SK-N-SH (cell line): Measurements from ENCODE around the gene HDGFL1. TPM values are rescaled to one million over a fixed set of nuclear protein-coding genes. Genes with fewer than 3 reads are reported as not detected.

ENCODE experiments used
- CTCF ChIA-PET: fragments of 300-600, 350-600 bp; formaldehyde crosslinking; extraction: SDS; loops from one replicate; lab custom pipeline; 2021; lab: Yijun Ruan, JAX
- POLR2A ChIA-PET: fragments of 350-600 bp; sonication (Branson Sonifier 250); formaldehyde crosslinking; extraction: SDS; loops from one replicate; lab custom pipeline; 2020; ENCODE audit warnings: antibody characterized with exemption, inconsistent platforms; lab: Yijun Ruan, JAX
- DNase-seq: peaks from one replicate; pipeline ENCODE4 v3.0.0; 2012
- H2AFZ ChIP-seq: fragments of 200-600 bp; sonication (generic); 2 replicates; pipeline ENCODE4 v1.8.1; 2016; ENCODE audit warnings: antibody characterized with exemption, mild to moderate bottlenecking, low read depth
- H3F3A ChIP-seq: fragments of 200-600 bp; sonication (generic); replicated peaks from 2 replicates; pipeline ENCODE3; 2016; ENCODE audit warnings: antibody characterized with exemption, mild to moderate bottlenecking; ENCODE audit not compliant: insufficient read depth
- H3K27ac ChIP-seq, 2 experiments: fragments of 200-500 bp in 1 of 2; fragments of 200-600 bp in 1 of 2; sonication (Bioruptor generic) in 1 of 2; sonication (generic), shearing (Covaris generic) in 1 of 2; 2 replicates each; pipeline versions ENCODE4 v1.5.1 to v1.6.1; 2014 to 2016; ENCODE audit warnings: low read depth in 2 of 2, inconsistent platforms in 1 of 2, low read length in 1 of 2, mild to moderate bottlenecking in 1 of 2, mixed read lengths in 1 of 2
- H3K27me3 ChIP-seq: fragments of 200-600 bp; sonication (generic), shearing (Covaris generic); 2 replicates; pipeline ENCODE4 v1.6.1; 2016; ENCODE audit warnings: mixed run types; ENCODE audit not compliant: insufficient read depth
- H3K36me3 ChIP-seq, 2 experiments: fragments of 200-500 bp in 1 of 2; fragments of 200-600 bp in 1 of 2; sonication (Bioruptor generic) in 1 of 2; sonication (generic) in 1 of 2; replicated peaks in 1 of 2; 2 replicates each; pipeline versions ENCODE3 to v1.5.1; 2014 to 2016; ENCODE audit warnings: low read length in 1 of 2, mild to moderate bottlenecking in 1 of 2; ENCODE audit not compliant: insufficient read depth in 2 of 2, control insufficient read depth in 1 of 2
- H3K4me1 ChIP-seq, 2 experiments: fragments of 200-500 bp in 1 of 2; fragments of 200-600 bp in 1 of 2; sonication (Bioruptor generic) in 1 of 2; sonication (generic), shearing (Covaris generic) in 1 of 2; 2 replicates each; pipeline versions ENCODE4 v1.5.1 to v1.6.1; 2014 to 2016; ENCODE audit warnings: low read depth in 1 of 2, low read length in 1 of 2, mixed run types in 1 of 2; ENCODE audit not compliant: insufficient read depth in 2 of 2, control insufficient read depth in 1 of 2
- H3K4me2 ChIP-seq: fragments of 200-600 bp; sonication (generic), shearing (Covaris generic); 2 replicates; pipeline ENCODE4 v1.6.1; 2017; ENCODE audit warnings: mixed run types
- H3K4me3 ChIP-seq, 2 experiments: fragments of 200-500 bp in 1 of 2; fragments of 200-600 bp in 1 of 2; sonication (Bioruptor generic) in 1 of 2; sonication (generic), shearing (Covaris generic) in 1 of 2; 2 replicates each; pipeline versions ENCODE4 v1.5.1 to v1.8.1; 2014 to 2016; ENCODE audit warnings: low read depth in 2 of 2, inconsistent platforms in 1 of 2, low read length in 1 of 2, mild to moderate bottlenecking in 1 of 2, mixed read lengths in 1 of 2, moderate library complexity in 1 of 2
- H3K79me2 ChIP-seq: fragments of 200-600 bp; sonication (generic); 2 replicates; pipeline ENCODE4 v1.8.1; 2017; ENCODE audit warnings: mild to moderate bottlenecking; ENCODE audit not compliant: insufficient read depth
- H3K9ac ChIP-seq: fragments of 200-600 bp; sonication (generic); 2 replicates; pipeline ENCODE4 v1.6.1; 2017; ENCODE audit warnings: mixed run types
- H3K9me2 ChIP-seq: fragments of 200-600 bp; sonication (generic); 2 replicates; pipeline ENCODE4 v1.6.1; 2017; ENCODE audit warnings: mixed run types
- H3K9me3 ChIP-seq: fragments of 200-600 bp; sonication (generic); 2 replicates; pipeline ENCODE4 v1.6.1; 2017; ENCODE audit warnings: mixed run types, mild to moderate bottlenecking, moderate library complexity
- H4K20me1 ChIP-seq: fragments of 200-600 bp; sonication (generic); 2 replicates; pipeline ENCODE4 v1.6.1; 2017; ENCODE audit warnings: mild to moderate bottlenecking, mixed run types; ENCODE audit not compliant: insufficient read depth
- ELF1 ChIP-seq: IDR thresholded peaks from 2 replicates; pipeline ENCODE4 v1.4.0; 2012
- EZH2phosphoT487 ChIP-seq: fragments of 200-600 bp; sonication (generic); IDR thresholded peaks from 2 replicates; pipeline ENCODE4 v1.6.1; 2017; ENCODE audit warnings: low read depth, mixed run types, mild to moderate bottlenecking, antibody characterized with exemption, moderate library complexity, borderline replicate concordance
- FOSL2 ChIP-seq: IDR thresholded peaks from 2 replicates; pipeline ENCODE4 v1.4.0; 2012; ENCODE audit warnings: low read depth, mild to moderate bottlenecking, moderate library complexity, borderline replicate concordance
- GATA2 ChIP-seq: sonication (generic); formaldehyde crosslinking; IDR thresholded peaks from 2 replicates; pipeline ENCODE4 v1.5.0; 2020; ENCODE audit warnings: mild to moderate bottlenecking, missing genetic modification reagents
- JUND ChIP-seq: IDR thresholded peaks from 2 replicates; pipeline ENCODE4 v1.4.0; 2012
- MEF2A ChIP-seq: IDR thresholded peaks from 2 replicates; pipeline ENCODE4 v1.4.0; 2012; ENCODE audit warnings: low read depth, borderline replicate concordance
- NFIC ChIP-seq: IDR thresholded peaks from 2 replicates; pipeline ENCODE4 v1.4.0; 2012; ENCODE audit warnings: borderline replicate concordance
- NRF1 ChIP-seq: IDR thresholded peaks from 2 replicates; pipeline ENCODE4 v1.6.1; 2012; ENCODE audit warnings: low read depth, mild to moderate bottlenecking, low read length
- RAD21 ChIP-seq: IDR thresholded peaks from 2 replicates; pipeline ENCODE4 v1.6.1; 2012; ENCODE audit warnings: mild to moderate bottlenecking, low read length
- RCOR1 ChIP-seq: fragments of 150-350 bp; IDR thresholded peaks from 2 replicates; pipeline ENCODE4 v1.6.1; 2017; ENCODE audit warnings: antibody characterized with exemption, low read length
- RXRA ChIP-seq: IDR thresholded peaks from 2 replicates; pipeline ENCODE4 v1.4.0; 2012; ENCODE audit warnings: low read depth, mild to moderate bottlenecking, borderline replicate concordance
- TAF1 ChIP-seq: IDR thresholded peaks from 2 replicates; pipeline ENCODE4 v1.6.1; 2012; ENCODE audit warnings: low read depth, mild to moderate bottlenecking, low read length, moderate library complexity, borderline replicate concordance
- TEAD4 ChIP-seq: IDR thresholded peaks from 2 replicates; pipeline ENCODE4 v1.4.0; 2012; ENCODE audit warnings: mild to moderate bottlenecking, borderline replicate concordance; ENCODE audit not compliant: insufficient read depth
- YY1 ChIP-seq: IDR thresholded peaks from 2 replicates; pipeline ENCODE4 v1.4.0; 2012; ENCODE audit warnings: low read depth, mild to moderate bottlenecking
- WGBS: methylation state at CpG from one replicate; pipeline ENCODE4 v1.1.6; 2017; ENCODE audit warnings: low lambda C conversion rate; 5-methylcytosine and 5-hydroxymethylcytosine counted together
- polyA plus RNA-seq, 3 experiments: library from polyadenylated mRNA; depleted of rRNA; stranded (reverse); fragments of >200 nt; gene quantifications; 2 replicates each; pipeline ENCODE4 v1.2.3, GENCODE V29; 2012
- TF ChIP-seq, protein P1 (sequence below): IDR thresholded peaks from 2 replicates; pipeline ENCODE4 v1.4.0; 2012; ENCODE audit warnings: low read depth
- TF ChIP-seq, protein P2 (sequence below): fragments of 150-350 bp; IDR thresholded peaks from 2 replicates; pipeline ENCODE4 v1.6.1; 2016; ENCODE audit warnings: mild to moderate bottlenecking, low read depth, low read length
- TF ChIP-seq, protein P3 (sequence below): IDR thresholded peaks from 2 replicates; pipeline ENCODE4 v1.6.1; 2012; ENCODE audit warnings: mild to moderate bottlenecking, low read depth, low read length, moderate library complexity
- TF ChIP-seq, protein P4 (sequence below): IDR thresholded peaks from 2 replicates; pipeline ENCODE4 v1.4.0; 2012; ENCODE audit warnings: low read depth, borderline replicate concordance

The HDGFL1 gene
- polyA plus RNA-seq, 1 of the 3 experiments (the other 2 are of a cell fraction): not detected

DNA sequence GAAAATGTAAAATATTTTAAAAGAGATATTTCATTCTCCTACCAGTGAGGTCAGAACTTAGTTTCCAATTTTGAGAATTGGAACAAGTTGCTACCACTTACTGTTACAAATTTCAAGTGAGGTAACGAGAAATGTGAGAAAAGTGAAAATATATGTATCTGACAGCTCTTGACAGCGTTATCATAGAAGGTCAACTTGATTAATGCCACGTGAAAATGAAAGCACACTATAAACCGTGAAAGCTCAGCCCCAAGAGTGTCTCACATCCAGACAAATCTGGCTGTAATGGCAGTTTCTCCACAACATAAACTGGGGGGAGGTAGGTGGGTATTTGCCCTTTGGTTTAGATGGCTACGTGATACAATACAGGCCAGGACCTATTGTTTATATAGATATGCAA is 13.9 kb downstream of the HDGFL1 start (continued):
- no peak for TF ChIP-seq GATA2 (CRISPR knock-in tag)
- no peak for TF ChIP-seq RAD21
- TF ChIP-seq NFIC: no peak
- no peak for TF ChIP-seq RCOR1
- TF ChIP-seq MEF2A: no peak

DNA sequence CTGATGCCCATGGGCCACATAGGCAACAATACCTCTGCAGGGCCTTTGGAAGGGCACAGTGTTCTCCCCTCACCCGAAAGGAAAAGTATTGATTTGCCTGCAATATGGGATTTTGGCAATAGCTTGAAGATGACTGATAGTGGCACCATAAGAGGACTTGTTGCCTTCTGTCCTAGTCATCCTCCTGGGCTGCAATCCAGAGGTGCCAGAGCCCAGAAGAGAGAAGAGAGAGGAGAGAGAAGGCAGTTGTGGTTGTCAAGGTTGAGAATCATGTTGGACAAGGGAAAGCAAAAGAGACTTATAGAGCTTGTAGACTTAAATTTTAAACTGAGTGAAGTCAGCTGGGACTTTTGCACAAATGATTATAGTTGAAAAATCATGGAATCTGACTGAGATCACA is 14.6 kb downstream of the HDGFL1 start:
- Histone ChIP-seq H3K9me3 (no peaks in the 10 kb centered on the region), H3F3A (no peaks in the 10 kb centered on the region), H3K36me3 (no peaks in the 10 kb centered on the region), H3K4me1 (no peaks in the 10 kb centered on the region; a peak in 1 of 4 replicates), H2AFZ (no peak overlapping the region), H3K79me2 (no peaks in the 10 kb centered on the region), H3K27me3 (no peaks in the 10 kb centered on the region), H3K4me2 (no peak overlapping the region), H3K9ac (no peak overlapping the region), H3K9me2 (no peaks in the 10 kb centered on the region), H3K27ac (no peak overlapping the region), H4K20me1 (no peaks in the 10 kb centered on the region), H3K4me3 (no peak overlapping the region)
- ChIA-PET POLR2A (no interaction called here), CTCF (no interaction called here)
- TF ChIP-seq JUND (no peak), EZH2phosphoT487 (no peak), FOSL2 (no peak), TAF1 (no peak), TEAD4 (no peak), RXRA (no peak), YY1 (no peak), RAD21 (no peak), ELF1 (no peak), NRF1 (no peak), GATA2 (CRISPR knock-in tag) (no peak)
- TF ChIP-seq, protein P1, sequence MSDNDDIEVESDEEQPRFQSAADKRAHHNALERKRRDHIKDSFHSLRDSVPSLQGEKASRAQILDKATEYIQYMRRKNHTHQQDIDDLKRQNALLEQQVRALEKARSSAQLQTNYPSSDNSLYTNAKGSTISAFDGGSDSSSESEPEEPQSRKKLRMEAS: no peak
- TF ChIP-seq, protein P2, sequence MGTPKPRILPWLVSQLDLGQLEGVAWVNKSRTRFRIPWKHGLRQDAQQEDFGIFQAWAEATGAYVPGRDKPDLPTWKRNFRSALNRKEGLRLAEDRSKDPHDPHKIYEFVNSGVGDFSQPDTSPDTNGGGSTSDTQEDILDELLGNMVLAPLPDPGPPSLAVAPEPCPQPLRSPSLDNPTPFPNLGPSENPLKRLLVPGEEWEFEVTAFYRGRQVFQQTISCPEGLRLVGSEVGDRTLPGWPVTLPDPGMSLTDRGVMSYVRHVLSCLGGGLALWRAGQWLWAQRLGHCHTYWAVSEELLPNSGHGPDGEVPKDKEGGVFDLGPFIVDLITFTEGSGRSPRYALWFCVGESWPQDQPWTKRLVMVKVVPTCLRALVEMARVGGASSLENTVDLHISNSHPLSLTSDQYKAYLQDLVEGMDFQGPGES: no peak
- TF ChIP-seq, protein P3, sequence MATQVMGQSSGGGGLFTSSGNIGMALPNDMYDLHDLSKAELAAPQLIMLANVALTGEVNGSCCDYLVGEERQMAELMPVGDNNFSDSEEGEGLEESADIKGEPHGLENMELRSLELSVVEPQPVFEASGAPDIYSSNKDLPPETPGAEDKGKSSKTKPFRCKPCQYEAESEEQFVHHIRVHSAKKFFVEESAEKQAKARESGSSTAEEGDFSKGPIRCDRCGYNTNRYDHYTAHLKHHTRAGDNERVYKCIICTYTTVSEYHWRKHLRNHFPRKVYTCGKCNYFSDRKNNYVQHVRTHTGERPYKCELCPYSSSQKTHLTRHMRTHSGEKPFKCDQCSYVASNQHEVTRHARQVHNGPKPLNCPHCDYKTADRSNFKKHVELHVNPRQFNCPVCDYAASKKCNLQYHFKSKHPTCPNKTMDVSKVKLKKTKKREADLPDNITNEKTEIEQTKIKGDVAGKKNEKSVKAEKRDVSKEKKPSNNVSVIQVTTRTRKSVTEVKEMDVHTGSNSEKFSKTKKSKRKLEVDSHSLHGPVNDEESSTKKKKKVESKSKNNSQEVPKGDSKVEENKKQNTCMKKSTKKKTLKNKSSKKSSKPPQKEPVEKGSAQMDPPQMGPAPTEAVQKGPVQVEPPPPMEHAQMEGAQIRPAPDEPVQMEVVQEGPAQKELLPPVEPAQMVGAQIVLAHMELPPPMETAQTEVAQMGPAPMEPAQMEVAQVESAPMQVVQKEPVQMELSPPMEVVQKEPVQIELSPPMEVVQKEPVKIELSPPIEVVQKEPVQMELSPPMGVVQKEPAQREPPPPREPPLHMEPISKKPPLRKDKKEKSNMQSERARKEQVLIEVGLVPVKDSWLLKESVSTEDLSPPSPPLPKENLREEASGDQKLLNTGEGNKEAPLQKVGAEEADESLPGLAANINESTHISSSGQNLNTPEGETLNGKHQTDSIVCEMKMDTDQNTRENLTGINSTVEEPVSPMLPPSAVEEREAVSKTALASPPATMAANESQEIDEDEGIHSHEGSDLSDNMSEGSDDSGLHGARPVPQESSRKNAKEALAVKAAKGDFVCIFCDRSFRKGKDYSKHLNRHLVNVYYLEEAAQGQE: no peak
- TF ChIP-seq, protein P4, sequence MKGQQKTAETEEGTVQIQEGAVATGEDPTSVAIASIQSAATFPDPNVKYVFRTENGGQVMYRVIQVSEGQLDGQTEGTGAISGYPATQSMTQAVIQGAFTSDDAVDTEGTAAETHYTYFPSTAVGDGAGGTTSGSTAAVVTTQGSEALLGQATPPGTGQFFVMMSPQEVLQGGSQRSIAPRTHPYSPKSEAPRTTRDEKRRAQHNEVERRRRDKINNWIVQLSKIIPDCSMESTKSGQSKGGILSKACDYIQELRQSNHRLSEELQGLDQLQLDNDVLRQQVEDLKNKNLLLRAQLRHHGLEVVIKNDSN: no peak
- 94% methylated on average over 1 of the region's 1 CpG for WGBS
- no peak for DNase-seq
